HG03066 (cell line): Measurements from ENCODE around the gene TSACC.
"Not testable (repeated sequence)": the region's sequence is repeated elsewhere in the genome, so short reads cannot be mapped to it uniquely, and the experiment has no call there.

ENCODE experiments used
- ATAC-seq: cut with Tn5 transposase; IDR thresholded peaks from one replicate; pipeline ENCODE4 v1.9.1; 2021; ENCODE audit warnings: low read depth; ENCODE audit not compliant: unreplicated experiment

TSACC gene

GRCh38 chr1:156346035-156346434 is 7.7 kb downstream of the TSACC start:
- ATAC-seq: not testable (repeated sequence)

DNA sequence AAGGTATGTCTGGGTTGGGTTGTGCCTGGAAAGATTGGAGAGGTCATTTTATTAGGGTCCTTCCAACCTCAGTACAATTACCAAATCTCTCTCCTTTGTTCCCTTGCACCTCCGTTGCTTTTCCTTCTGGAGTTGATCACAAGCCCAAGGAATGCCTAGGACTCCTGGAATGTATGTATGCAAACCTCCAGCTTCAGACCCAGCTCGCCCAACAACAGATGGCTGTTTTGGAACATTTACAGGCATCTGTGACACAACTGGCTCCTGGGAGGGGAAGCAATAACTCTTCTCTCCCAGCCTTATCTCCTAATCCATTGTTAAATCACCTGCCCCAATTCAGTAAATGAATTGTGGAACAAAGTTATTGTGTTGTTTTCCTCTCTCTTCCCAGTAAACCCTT is 8.3 kb downstream of the TSACC start:
- no peak for ATAC-seq

- ATAC-seq: no peak
Observed at GRCh38 chr1:156347331-156347730, 9.0 kb downstream of the TSACC start.

GRCh38 chr1:156352481-156352880 is 14.2 kb downstream of the TSACC start:
- ATAC-seq: not testable (repeated sequence)

GRCh38 chr1:156356262-156356874 is 18.0 kb downstream of the TSACC start:
- no peak for ATAC-seq

- no peak for ATAC-seq
Observed at GRCh38 chr1:156356875-156357534, 18.7 kb downstream of the TSACC start.

DNA sequence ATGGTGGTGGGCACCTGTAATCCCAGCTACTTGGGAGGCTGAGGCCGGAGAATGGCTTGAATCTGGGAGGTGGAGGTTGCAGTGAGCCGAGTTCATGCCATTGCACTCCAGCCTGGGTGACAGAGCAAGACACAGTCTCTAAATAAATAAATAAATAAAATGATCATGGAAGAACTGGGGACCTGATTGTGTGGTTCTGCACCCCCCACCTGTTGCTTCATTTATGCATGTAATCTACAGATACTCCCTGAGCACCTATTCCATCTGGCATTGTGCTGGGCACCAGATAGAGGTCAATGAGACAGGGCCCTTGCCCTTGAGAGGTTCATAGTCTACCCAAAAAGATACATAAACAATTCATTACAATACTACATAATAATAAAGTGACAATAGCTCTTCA is 19.7 kb downstream of the TSACC start:
- ATAC-seq: no peak

- ATAC-seq: no peak
Observed at GRCh38 chr1:156358641-156359040, 20.3 kb downstream of the TSACC start.

GRCh38 chr1:156359249-156359648 is 20.9 kb downstream of the TSACC start:
- ATAC-seq: no peak

- ATAC-seq: no peak
Observed at GRCh38 chr1:156359973-156360372, 21.6 kb downstream of the TSACC start.

DNA sequence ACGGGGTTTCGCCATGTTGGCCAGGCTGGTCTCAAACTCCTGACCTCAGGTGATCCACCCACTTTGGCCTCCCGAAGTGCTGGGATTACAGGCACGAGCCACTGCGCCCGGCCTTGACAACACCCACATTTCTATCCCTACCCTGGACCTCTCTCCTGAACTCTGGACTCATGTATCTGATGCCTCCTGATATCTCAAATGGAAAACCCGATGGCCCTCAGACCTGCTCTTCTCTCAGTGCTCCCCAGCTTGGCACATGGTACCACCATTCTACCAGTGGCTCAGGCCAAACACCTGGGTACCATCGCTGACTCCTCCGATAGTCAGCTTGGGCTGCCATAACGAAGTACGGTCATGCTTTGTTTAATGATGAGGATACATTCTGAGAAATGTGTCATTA is 22.2 kb downstream of the TSACC start:
- ATAC-seq: no peak

GRCh38 chr1:156365754-156366153 is 27.4 kb downstream of the TSACC start:
- no peak for ATAC-seq

DNA sequence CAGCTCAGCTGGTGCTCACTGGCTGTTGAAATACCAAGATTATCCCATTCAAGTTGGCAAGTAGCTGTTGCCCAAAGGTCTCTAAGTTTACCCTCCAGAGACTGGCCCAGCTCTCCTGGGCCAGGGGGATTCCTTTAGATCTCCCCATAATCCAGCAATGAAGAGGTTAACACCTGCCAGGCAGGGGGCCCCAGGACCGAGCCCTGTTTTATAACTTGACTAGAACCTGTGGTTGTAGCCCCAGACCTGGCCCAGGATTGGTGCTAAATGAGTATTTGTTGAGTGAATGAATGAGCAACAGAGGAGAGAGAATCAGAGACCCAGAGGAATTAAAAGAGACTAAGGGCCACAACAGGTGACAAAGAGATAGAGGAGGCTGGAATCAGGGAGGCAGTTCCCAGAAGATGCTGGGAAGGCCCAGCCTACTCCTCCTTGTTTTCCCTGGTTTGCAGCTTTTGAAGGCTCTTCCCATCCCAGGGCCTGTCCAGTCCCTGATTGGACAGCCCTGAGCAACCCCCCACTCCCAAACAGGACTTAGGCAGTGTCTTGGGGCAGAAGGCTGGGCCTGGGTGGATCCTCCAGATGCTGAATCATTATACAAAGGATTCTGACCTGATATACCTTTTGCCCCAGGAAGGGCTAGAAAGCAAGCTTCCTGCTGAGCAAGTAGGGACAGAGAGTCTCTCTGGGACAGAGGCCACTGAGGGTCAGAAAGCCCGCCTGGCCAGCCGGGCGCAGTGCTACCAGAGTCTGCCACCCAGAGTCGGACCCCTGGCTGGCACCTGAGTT is 28.2 kb downstream of the TSACC start:
- no peak for ATAC-seq

- no peak for ATAC-seq
Observed at GRCh38 chr1:156367383-156368156, 29.2 kb downstream of the TSACC start.

- no peak for ATAC-seq
Observed at GRCh38 chr1:156368157-156368658, 29.9 kb downstream of the TSACC start.

DNA sequence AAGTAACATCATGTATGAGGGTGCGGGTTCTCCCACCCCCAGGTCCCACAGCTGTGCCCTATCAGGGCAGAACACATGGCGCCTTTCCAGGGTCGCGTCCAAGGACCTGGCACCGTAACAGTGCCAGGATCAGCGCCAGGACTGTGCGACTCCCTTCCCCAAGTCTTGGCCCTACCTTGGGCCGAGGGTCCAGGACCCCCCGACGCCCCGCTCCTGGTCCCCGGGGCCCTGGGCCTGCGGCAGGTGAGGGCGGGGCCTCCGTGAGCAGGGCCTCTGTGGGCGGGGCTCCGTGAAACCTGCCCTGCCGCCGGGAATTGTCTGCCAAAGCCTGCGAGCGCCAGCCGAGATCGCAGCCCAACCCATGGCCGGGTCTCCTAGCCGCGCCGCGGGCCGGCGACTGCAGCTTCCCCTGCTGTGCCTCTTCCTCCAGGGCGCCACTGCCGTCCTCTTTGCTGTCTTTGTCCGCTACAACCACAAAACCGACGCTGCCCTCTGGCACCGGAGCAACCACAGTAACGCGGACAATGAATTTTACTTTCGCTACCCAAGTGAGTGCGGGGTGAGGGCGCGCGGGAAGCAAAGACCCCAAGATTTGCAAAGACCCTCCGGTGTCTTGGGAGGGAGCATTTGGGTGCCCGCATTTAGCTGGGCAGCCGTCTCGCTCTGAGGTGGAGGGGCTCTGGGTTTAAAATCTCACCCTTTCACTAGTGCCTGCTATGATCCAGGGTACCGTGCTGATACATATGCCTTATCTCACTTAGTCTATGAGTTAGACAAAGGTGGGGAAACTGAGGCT is 30.8 kb downstream of the TSACC start, which contains the start of gene RHBG:
TSS of gene RHBG (plus strand) at position 323 of the 796 bp plus-strand sequence. CDS start at position 362, 39 bp downstream.
- no peak for ATAC-seq

GRCh38 chr1:156369685-156370286 is 31.5 kb downstream of the TSACC start:
- not testable (repeated sequence) for ATAC-seq

GRCh38 chr1:156371553-156372264 is 33.4 kb downstream of the TSACC start:
- no peak for ATAC-seq

DNA sequence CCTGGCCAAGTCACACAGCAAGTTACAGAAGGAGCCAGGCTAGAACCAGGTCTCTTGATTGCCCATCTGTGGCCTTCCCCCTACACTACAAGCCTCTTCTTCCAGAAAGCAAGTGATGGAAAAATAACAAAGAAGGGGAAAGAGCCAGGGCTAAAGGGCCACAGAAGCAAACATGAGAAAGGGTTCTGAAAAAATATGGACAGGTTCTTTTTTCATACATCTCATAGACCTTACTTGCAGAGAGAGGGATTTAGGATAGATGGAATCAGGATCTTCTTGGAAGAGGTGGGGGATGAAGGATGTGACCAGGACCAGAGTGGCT is 33.9 kb downstream of the TSACC start:
- no peak for ATAC-seq
